ENCODE measurements around the gene TBC1D1. TPM values are rescaled to one million over a fixed set of nuclear protein-coding genes. Genes with fewer than 3 reads are reported as not detected.
"Not testable (repeated sequence)": the region's sequence is repeated elsewhere in the genome, so short reads cannot be mapped to it uniquely, and the experiment has no call there.

The TBC1D1 gene
- total RNA-seq, 2 experiments from 2014 or later = 40.7 to 46.5 TPM

DNA sequence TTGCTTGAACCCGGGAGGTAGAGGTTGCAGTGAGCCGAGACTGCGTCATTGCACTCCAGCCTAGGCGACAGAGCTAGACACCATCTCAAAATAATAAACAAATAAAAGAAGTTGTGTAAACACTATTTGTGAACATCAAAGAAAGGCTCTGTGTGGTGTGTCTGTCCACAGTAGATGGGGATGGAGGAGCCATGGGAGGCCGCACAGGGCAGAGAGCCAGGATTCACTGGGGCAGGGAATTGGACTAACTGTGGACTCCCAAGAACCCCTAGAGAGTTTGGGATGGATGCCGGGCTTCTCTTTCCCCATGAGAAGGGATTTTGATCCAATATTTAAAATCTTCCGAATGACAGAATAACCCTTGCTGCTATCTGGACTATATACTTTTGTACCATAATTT lies 26.5 kb downstream of the TBC1D1 start:
- H3K27me3 Mint-ChIP-seq = no peaks in the 10 kb centered on the region
- peaks cover 19% of the 10 kb centered on the region for H3K4me1 Mint-ChIP-seq (ENCODE audit: low read depth)
- ChIA-PET POLR2A (no interaction called here), CTCF (no interaction called here)
- TF ChIP-seq, protein P1, sequence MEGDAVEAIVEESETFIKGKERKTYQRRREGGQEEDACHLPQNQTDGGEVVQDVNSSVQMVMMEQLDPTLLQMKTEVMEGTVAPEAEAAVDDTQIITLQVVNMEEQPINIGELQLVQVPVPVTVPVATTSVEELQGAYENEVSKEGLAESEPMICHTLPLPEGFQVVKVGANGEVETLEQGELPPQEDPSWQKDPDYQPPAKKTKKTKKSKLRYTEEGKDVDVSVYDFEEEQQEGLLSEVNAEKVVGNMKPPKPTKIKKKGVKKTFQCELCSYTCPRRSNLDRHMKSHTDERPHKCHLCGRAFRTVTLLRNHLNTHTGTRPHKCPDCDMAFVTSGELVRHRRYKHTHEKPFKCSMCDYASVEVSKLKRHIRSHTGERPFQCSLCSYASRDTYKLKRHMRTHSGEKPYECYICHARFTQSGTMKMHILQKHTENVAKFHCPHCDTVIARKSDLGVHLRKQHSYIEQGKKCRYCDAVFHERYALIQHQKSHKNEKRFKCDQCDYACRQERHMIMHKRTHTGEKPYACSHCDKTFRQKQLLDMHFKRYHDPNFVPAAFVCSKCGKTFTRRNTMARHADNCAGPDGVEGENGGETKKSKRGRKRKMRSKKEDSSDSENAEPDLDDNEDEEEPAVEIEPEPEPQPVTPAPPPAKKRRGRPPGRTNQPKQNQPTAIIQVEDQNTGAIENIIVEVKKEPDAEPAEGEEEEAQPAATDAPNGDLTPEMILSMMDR (IDR thresholded peaks at IDR 0.05) = no peak
- Histone ChIP-seq H3K27me3 (ENCODE audit: control insufficient read depth in 1 of 2, insufficient read depth in 2 of 2, low read length in 2 of 2) (no peaks in the 10 kb centered on the region), H3K36me3 (ENCODE audit: insufficient read depth, low read length) (peaks cover 1% of the 10 kb centered on the region), H3K4me3 (ENCODE audit: low read length) (no peak overlapping the region), H3K4me1 (ENCODE audit: insufficient read depth, low read length) (no peaks in the 10 kb centered on the region), H3K27ac (ENCODE audit: low read depth in 1 of 2, low read length in 2 of 2) (no peak overlapping the region), H3K9me3 (ENCODE audit: control insufficient read depth in 1 of 2, insufficient read depth in 1 of 2, low read length in 2 of 2) (peaks cover 0 to 4% of the 10 kb centered on the region in 2 experiments)
- H3K9me3 Mint-ChIP-seq = no peaks in the 10 kb centered on the region
- DNase-seq (no peak), ATAC-seq (ENCODE audit: poor library complexity) (no peak)
- H3K4me3 Mint-ChIP-seq = no peak overlapping the region
- intact Hi-C loops (cut with DNase I, micrococcal nuclease) = no loop called here
- peaks cover 8% of the 10 kb centered on the region for H3K36me3 Mint-ChIP-seq (ENCODE audit: low read depth)
- H3K27ac Mint-ChIP-seq = no peak overlapping the region

- H3K9me3 ChIP-seq (ENCODE audit: control insufficient read depth in 1 of 2, insufficient read depth in 1 of 2, low read length in 2 of 2) = peaks cover 0 to 4% of the 10 kb centered on the region in 2 experiments
- POLR2A ChIA-PET = no interaction called here
- TF ChIP-seq, protein P1 (IDR thresholded peaks at IDR 0.05) = no peak
- intact Hi-C loops (cut with DNase I, micrococcal nuclease) = no loop called here
- H3K4me1 ChIP-seq (ENCODE audit: insufficient read depth, low read length) = no peaks in the 10 kb centered on the region
- DNase-seq (no peak), ATAC-seq (ENCODE audit: poor library complexity) (no peak)
- Mint-ChIP-seq H3K4me3 (no peak overlapping the region), H3K9me3 (no peaks in the 10 kb centered on the region), H3K27me3 (no peaks in the 10 kb centered on the region), H3K27ac (no peak overlapping the region), H3K36me3 (ENCODE audit: low read depth) (peaks cover 19% of the 10 kb centered on the region), H3K4me1 (ENCODE audit: low read depth) (peaks cover 16% of the 10 kb centered on the region)
- no peak overlapping the region for H3K27ac ChIP-seq (ENCODE audit: low read depth in 1 of 2, low read length in 2 of 2)
- H3K27me3 ChIP-seq (ENCODE audit: control insufficient read depth in 1 of 2, insufficient read depth in 2 of 2, low read length in 2 of 2) = no peaks in the 10 kb centered on the region
- CTCF ChIA-PET = no interaction called here
- H3K36me3 ChIP-seq (ENCODE audit: insufficient read depth, low read length) = peaks cover 5% of the 10 kb centered on the region
- H3K4me3 ChIP-seq (ENCODE audit: low read length) = no peak overlapping the region
Measured at GRCh38 chr4:37918653-37919052, 27.8 kb downstream of the TBC1D1 start.

DNA sequence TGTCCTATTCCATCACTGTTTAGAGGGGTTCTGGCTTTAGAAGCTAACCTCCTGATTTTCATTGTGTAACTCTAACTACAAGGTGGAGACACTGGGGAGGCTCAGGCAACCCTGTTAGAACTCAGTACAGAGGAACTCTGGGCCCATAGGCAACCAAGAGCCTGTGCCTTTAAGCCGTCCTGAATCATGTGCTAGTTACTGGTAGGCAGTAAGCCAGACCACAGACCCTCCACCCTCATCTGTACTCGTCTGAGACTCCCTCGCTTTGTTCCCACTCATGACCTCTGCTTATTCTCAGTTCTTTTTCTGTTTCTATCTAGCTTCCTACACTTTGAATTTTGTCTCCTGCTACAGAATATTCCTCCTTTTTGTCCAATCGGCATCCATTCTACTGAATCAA lies 31.4 kb downstream of the TBC1D1 start:
- H3K4me3 ChIP-seq (ENCODE audit: low read length) = no peak overlapping the region
- Mint-ChIP-seq H3K4me3 (no peak overlapping the region), H3K4me1 (ENCODE audit: low read depth) (peaks cover 20% of the 10 kb centered on the region), H3K27me3 (no peaks in the 10 kb centered on the region), H3K36me3 (ENCODE audit: low read depth) (peaks cover 27% of the 10 kb centered on the region), H3K9me3 (no peaks in the 10 kb centered on the region), H3K27ac (no peak overlapping the region)
- intact Hi-C loops (cut with DNase I, micrococcal nuclease) = no loop called here
- ChIA-PET CTCF (interaction anchor here (0.6 kb wide), 1 partner anchor 55 kb away, joined by 3 read pairs; no protein-coding TSS in a partner anchor), POLR2A (no interaction called here)
- no peaks in the 10 kb centered on the region for H3K27me3 ChIP-seq (ENCODE audit: control insufficient read depth in 1 of 2, insufficient read depth in 2 of 2, low read length in 2 of 2)
- H3K9me3 ChIP-seq (ENCODE audit: control insufficient read depth in 1 of 2, insufficient read depth in 1 of 2, low read length in 2 of 2) = peaks cover 0 to 4% of the 10 kb centered on the region in 2 experiments
- H3K36me3 ChIP-seq (ENCODE audit: insufficient read depth, low read length) = peaks cover 5% of the 10 kb centered on the region
- H3K4me1 ChIP-seq (ENCODE audit: insufficient read depth, low read length) = no peaks in the 10 kb centered on the region
- TF ChIP-seq, protein P1 (IDR thresholded peaks at IDR 0.05) = no peak
- DNase-seq = no peak
- H3K27ac ChIP-seq (ENCODE audit: low read depth in 1 of 2, low read length in 2 of 2) = no peak overlapping the region
- no peak for ATAC-seq (ENCODE audit: poor library complexity)

GRCh38 chr4:37923089-37923488 lies 32.2 kb downstream of the TBC1D1 start:
- ATAC-seq (ENCODE audit: poor library complexity) = not testable (repeated sequence)

More at GRCh38 chr4:37923089-37923488, 32.2 kb downstream of the TBC1D1 start:
- H3K9me3 ChIP-seq (ENCODE audit: control insufficient read depth in 1 of 2, insufficient read depth in 1 of 2, low read length in 2 of 2); DNase-seq; POLR2A ChIA-PET; H3K4me1 ChIP-seq (ENCODE audit: insufficient read depth, low read length); H3K27ac Mint-ChIP-seq; H3K27me3 ChIP-seq (ENCODE audit: control insufficient read depth in 1 of 2, insufficient read depth in 2 of 2, low read length in 2 of 2); intact Hi-C loops (cut with DNase I, micrococcal nuclease); H3K36me3 ChIP-seq (ENCODE audit: insufficient read depth, low read length); H3K4me3 ChIP-seq (ENCODE audit: low read length); H3K27me3 Mint-ChIP-seq; H3K27ac ChIP-seq (ENCODE audit: low read depth in 1 of 2, low read length in 2 of 2); H3K9me3 Mint-ChIP-seq; H3K4me3 Mint-ChIP-seq: not testable (repeated sequence)
- Mint-ChIP-seq H3K4me1 (ENCODE audit: low read depth) (peaks cover 27% of the 10 kb centered on the region), H3K36me3 (ENCODE audit: low read depth) (peaks cover 30% of the 10 kb centered on the region)
- CTCF ChIA-PET = interaction anchor here (0.7 kb wide), 1 partner anchor 11 kb away, joined by 3 read pairs; no protein-coding TSS in a partner anchor

All from CD4-positive, alpha-beta T cell (primary cell).